ENCODE results near the gene RANBP17. TPM values are rescaled to one million over a fixed set of nuclear protein-coding genes. Genes with fewer than 3 reads are reported as not detected.

RANBP17 gene
- total and polyA plus RNA-seq, 4 experiments from 2014 or later: not detected

DNA sequence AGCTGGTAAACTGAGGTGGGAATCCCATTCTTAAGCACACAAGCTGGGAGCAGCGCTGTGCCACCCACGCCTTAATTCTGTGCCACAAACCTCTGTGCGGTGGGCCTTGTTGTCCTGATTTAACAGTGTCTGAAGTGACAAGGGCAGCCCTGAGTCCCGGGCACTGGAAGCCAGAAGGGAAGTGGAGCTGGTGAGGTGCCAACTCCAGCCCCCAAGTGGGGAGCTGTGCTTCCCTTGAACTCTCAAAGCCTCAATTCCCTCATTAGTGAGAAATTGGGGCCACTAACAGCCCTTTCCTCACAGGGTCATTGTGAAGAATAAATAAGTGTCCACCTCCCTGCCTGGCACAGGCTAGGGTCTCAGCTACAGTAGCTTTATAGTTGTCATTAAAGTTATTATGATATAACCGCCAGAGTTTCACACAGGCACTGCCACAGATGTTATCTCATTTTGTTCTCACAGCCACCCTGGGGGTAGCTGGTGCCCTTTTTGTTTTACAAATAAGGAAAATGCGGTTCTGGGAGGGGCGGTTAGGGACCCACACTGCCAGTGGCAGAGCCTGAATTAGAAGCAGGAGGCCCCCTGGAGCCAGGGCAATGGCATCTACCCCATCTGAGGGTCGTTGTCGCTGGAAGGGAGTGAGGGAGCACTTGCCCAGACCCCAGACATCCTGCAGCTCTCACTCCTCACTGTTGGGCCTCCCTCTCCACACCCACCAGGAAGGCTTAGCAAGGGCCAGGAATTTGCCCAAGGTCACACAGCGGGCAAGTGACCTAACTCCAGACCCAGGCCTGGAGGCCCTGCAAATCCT lies 445.2 kb downstream of the RANBP17 start:
- peaks cover 29% of the 10 kb centered on the region for H3K27me3 ChIP-seq (ENCODE audit: insufficient read depth, low read length)
- Mint-ChIP-seq H3K4me1 (peaks cover 5 to 19% (median 12%) of the 10 kb centered on the region in 4 donors), H3K36me3 (no peaks in the 10 kb centered on the region), H3K9me3 (peaks cover 0 to 1% (median 0%) of the 10 kb centered on the region in 8 donors), H3K4me3 (no peak overlapping the region), H3K27ac (no peak overlapping the region), H3K27me3 (peaks cover 35 to 50% of the 10 kb centered on the region in 2 donors)
- no peak for DNase-seq
- no peaks in the 10 kb centered on the region for H3K9me3 ChIP-seq (ENCODE audit: control insufficient read depth in 1 of 2, low read length in 2 of 2)
- H3K4me3 ChIP-seq (ENCODE audit: low read length in 2 of 2): no peak overlapping the region
- ChIA-PET POLR2A (ENCODE audit: partially characterized antibody) (no interaction called here), CTCF (ENCODE audit: partially characterized antibody) (no interaction called here)
- no peaks in the 10 kb centered on the region for H3K4me1 ChIP-seq (ENCODE audit: insufficient read depth, low read length)
- no peak overlapping the region for H3K27ac ChIP-seq (ENCODE audit: low read depth, low read length)
- H3K36me3 ChIP-seq (ENCODE audit: insufficient read depth, low read length): no peaks in the 10 kb centered on the region
- intact Hi-C loops (cut with micrococcal nuclease): no loop called here

DNA sequence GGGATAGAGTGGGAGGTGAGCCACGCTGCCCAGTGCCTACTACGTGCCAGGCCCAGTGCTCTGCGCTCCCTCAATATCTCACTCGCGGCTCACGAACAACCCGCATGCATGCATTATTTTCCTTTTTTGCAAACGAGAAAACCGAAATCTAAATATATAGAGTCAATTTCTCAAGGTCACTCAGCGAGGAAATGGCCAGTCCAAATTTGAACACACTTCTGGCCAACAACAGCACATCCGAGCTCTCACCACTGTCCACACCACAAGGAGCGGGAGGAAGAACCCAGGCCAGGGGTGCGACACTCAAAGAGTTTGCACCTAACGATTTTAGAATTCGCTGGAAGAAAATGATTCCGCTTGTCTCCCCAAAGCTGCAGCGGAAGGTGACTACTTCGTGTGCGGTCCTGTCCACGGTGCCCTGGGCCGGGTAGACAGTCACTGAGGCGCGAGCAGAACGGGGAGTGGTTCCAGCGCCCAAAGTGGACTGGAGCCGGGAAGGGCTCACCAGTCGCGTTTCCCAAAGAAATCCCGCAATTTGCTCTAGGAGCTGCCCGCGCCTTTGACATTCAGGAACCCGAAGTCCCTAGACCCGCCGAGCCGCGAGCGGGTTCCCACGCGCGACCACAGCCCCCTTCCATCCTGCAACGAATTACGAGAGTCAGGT lies 446.1 kb downstream of the RANBP17 start:
- Mint-ChIP-seq H3K4me3 (peak overlapping the region in 2 of 8 donors; percentile 41 to 59), H3K4me1 (peaks cover 7 to 25% (median 16%) of the 10 kb centered on the region in 4 donors), H3K36me3 (no peaks in the 10 kb centered on the region), H3K27ac (peak overlapping the region in 1 of 7 donors; percentile 89), H3K9me3 (peaks cover 0 to 2% (median 0%) of the 10 kb centered on the region in 8 donors), H3K27me3 (peaks cover 35 to 51% of the 10 kb centered on the region in 2 donors)
- no peak overlapping the region for H3K27ac ChIP-seq (ENCODE audit: low read depth, low read length)
- H3K4me3 ChIP-seq (ENCODE audit: low read length in 2 of 2): no peak overlapping the region
- no peaks in the 10 kb centered on the region for H3K36me3 ChIP-seq (ENCODE audit: insufficient read depth, low read length)
- no peaks in the 10 kb centered on the region for H3K4me1 ChIP-seq (ENCODE audit: insufficient read depth, low read length)
- H3K27me3 ChIP-seq (ENCODE audit: insufficient read depth, low read length): peaks cover 31% of the 10 kb centered on the region
- DNase-seq: no peak
- ChIA-PET POLR2A (ENCODE audit: partially characterized antibody) (no interaction called here), CTCF (ENCODE audit: partially characterized antibody) (no interaction called here)
- H3K9me3 ChIP-seq (ENCODE audit: control insufficient read depth in 1 of 2, low read length in 2 of 2): no peaks in the 10 kb centered on the region
- intact Hi-C loops (cut with micrococcal nuclease): no loop called here

DNA sequence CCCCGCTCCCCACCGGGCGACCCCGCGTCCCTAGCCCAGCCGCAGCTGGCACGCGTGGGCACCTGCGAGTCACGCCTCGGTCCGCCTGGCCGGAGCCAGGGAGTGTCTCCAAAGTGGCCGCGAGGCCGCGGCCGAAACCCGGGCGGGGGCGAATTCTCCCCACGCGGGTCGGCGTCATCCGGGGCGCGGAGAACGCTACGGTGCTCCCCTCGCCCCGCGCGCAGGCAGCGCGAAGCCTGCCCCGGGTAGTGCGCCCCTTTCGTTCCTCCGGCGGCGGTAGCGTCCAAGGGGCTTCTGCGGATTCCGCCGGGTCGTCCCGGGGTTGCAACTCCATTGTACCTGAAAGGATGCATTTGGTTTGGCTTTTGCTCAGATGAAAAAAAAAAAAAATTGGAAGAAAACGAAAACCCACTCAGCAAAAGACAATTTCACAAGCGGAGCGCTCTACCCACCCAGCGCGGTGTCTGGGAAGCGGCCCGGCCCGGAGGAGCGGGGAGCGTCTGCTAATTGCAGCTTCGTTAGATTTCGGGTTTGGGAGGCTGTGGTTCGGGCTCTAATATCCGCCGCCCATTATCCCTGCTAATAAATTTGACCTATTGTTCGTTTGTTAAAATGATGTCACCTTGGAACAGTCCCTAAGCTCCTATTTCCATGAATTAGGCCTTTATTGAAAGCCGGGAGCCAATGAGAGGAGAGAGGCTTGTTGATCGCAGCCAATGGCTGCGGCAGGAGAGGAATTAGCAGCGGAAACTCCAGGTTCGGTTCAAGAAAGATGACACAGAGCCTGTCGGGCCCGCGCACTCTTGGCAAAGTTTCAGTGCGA lies 446.8 kb downstream of the RANBP17 start, which contains the start of gene TLX3:
TSS of gene TLX3 (plus strand) at position 796 of the 823 bp plus-strand sequence. CDS start 118 bp downstream, outside the sequence.
- ChIA-PET CTCF (ENCODE audit: partially characterized antibody) (no interaction called here), POLR2A (ENCODE audit: partially characterized antibody) (no interaction called here)
- Mint-ChIP-seq H3K27ac (no peak within 1 kb of the TSS), H3K27me3 (peaks cover 40 to 55% of the 10 kb centered on the region in 2 donors), H3K36me3 (no peaks in the 10 kb centered on the region), H3K4me3 (peak within 1 kb of the TSS in 2 of 8 donors; percentile 41 to 50), H3K9me3 (peaks cover 0 to 3% (median 0%) of the 10 kb centered on the region in 8 donors), H3K4me1 (peaks cover 11 to 32% (median 21%) of the 10 kb centered on the region in 4 donors)
- Histone ChIP-seq H3K27me3 (ENCODE audit: insufficient read depth, low read length) (peaks cover 35% of the 10 kb centered on the region), H3K36me3 (ENCODE audit: insufficient read depth, low read length) (no peaks in the 10 kb centered on the region), H3K9me3 (ENCODE audit: control insufficient read depth in 1 of 2, low read length in 2 of 2) (no peaks in the 10 kb centered on the region), H3K27ac (ENCODE audit: low read depth, low read length) (no peak within 1 kb of the TSS), H3K4me3 (ENCODE audit: low read length in 2 of 2) (no peak within 1 kb of the TSS), H3K4me1 (ENCODE audit: insufficient read depth, low read length) (no peaks in the 10 kb centered on the region)
- intact Hi-C loops (cut with micrococcal nuclease): no loop called here
- no peak for DNase-seq

DNA sequence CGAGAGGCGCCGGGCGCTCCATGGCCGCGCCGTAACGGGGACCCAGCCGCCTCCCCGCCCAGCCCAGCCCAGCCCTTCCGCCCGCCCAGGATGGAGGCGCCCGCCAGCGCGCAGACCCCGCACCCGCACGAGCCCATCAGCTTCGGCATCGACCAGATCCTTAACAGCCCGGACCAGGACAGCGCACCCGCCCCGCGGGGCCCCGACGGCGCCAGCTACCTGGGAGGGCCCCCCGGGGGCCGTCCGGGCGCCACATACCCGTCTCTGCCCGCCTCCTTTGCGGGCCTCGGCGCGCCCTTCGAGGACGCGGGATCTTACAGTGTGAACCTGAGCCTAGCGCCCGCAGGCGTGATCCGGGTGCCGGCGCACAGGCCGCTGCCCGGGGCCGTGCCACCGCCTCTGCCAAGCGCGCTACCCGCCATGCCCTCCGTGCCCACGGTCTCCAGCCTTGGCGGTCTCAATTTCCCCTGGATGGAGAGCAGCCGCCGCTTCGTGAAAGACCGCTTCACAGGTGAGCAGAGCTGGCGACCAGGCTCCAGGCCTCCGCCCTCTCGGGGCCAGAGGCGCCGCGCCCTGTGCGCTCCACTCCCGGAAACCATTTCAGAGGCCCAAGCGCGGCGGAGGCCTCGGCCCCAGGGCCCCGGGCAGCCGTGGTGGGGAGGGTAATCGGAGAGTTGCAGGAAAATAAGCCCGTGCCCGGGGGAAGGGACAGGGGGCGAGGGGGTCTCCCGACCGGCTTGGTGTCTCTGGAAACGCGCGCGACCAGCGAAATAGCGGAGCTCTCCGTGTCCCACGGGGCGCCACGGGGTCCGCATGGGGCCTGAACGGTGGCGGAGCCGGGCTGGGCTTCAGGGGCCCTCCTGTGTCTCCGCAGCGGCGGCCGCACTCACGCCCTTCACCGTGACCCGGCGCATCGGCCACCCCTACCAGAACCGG lies 447.7 kb downstream of the RANBP17 start:
- ChIA-PET POLR2A (ENCODE audit: partially characterized antibody) (no interaction called here), CTCF (ENCODE audit: partially characterized antibody) (no interaction called here)
- no peak for DNase-seq
- H3K4me3 Mint-ChIP-seq: no peak overlapping the region
- H3K36me3 Mint-ChIP-seq: no peaks in the 10 kb centered on the region
- H3K27ac ChIP-seq (ENCODE audit: low read depth, low read length): no peak overlapping the region
- no peaks in the 10 kb centered on the region for H3K9me3 ChIP-seq (ENCODE audit: control insufficient read depth in 1 of 2, low read length in 2 of 2)
- H3K27ac Mint-ChIP-seq: no peak overlapping the region
- H3K4me3 ChIP-seq (ENCODE audit: low read length in 2 of 2): no peak overlapping the region
- peaks cover 13 to 38% (median 26%) of the 10 kb centered on the region in 4 donors for H3K4me1 Mint-ChIP-seq
- H3K27me3 ChIP-seq (ENCODE audit: insufficient read depth, low read length): peaks cover 31% of the 10 kb centered on the region
- H3K27me3 Mint-ChIP-seq: peaks cover 36 to 57% of the 10 kb centered on the region in 2 donors
- peaks cover 0 to 3% (median 0%) of the 10 kb centered on the region in 8 donors for H3K9me3 Mint-ChIP-seq
- intact Hi-C loops (cut with micrococcal nuclease): no loop called here
- H3K36me3 ChIP-seq (ENCODE audit: insufficient read depth, low read length): no peaks in the 10 kb centered on the region
- no peaks in the 10 kb centered on the region for H3K4me1 ChIP-seq (ENCODE audit: insufficient read depth, low read length)

DNA sequence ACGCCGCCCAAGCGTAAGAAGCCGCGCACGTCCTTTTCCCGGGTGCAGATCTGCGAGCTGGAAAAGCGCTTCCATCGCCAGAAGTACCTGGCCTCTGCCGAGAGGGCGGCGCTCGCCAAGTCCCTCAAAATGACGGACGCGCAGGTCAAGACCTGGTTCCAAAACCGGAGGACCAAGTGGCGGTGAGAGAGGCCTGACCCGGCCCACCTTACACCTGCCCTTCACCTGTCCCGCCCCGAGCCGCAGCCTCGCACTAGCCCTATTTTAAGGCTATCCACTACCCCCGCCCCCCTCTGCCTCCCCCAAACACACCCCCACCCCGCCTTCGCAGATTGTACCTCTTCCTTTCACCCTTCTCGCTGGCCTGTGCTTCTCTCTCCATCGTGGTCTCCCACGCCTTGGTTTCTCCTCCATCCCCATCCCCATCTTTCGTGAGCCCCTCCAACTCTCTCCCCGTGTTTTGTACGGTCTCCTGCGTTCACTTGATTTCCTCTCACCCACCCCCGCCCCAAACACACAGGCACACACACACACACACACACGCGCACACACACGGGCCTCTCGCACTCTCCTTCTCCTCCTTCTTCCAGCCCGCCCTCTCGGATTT lies 448.5 kb downstream of the RANBP17 start:
- H3K9me3 Mint-ChIP-seq: peaks cover 0 to 3% (median 0%) of the 10 kb centered on the region in 8 donors
- no peaks in the 10 kb centered on the region for H3K36me3 Mint-ChIP-seq
- no peak overlapping the region for H3K27ac Mint-ChIP-seq
- no peaks in the 10 kb centered on the region for H3K4me1 ChIP-seq (ENCODE audit: insufficient read depth, low read length)
- peaks cover 36 to 50% of the 10 kb centered on the region in 2 donors for H3K27me3 Mint-ChIP-seq
- peaks cover 26% of the 10 kb centered on the region for H3K27me3 ChIP-seq (ENCODE audit: insufficient read depth, low read length)
- no peaks in the 10 kb centered on the region for H3K36me3 ChIP-seq (ENCODE audit: insufficient read depth, low read length)
- intact Hi-C loops (cut with micrococcal nuclease): no loop called here
- H3K4me3 ChIP-seq (ENCODE audit: low read length in 2 of 2): no peak overlapping the region
- H3K27ac ChIP-seq (ENCODE audit: low read depth, low read length): no peak overlapping the region
- no peak for DNase-seq
- POLR2A ChIA-PET (ENCODE audit: partially characterized antibody): no interaction called here
- H3K4me3 Mint-ChIP-seq: peak overlapping the region in 3 of 8 donors; percentile 15 to 68 (median 58)
- H3K9me3 ChIP-seq (ENCODE audit: control insufficient read depth in 1 of 2, low read length in 2 of 2): no peaks in the 10 kb centered on the region
- peaks cover 13 to 38% (median 26%) of the 10 kb centered on the region in 4 donors for H3K4me1 Mint-ChIP-seq
- CTCF ChIA-PET (ENCODE audit: partially characterized antibody): no interaction called here

DNA sequence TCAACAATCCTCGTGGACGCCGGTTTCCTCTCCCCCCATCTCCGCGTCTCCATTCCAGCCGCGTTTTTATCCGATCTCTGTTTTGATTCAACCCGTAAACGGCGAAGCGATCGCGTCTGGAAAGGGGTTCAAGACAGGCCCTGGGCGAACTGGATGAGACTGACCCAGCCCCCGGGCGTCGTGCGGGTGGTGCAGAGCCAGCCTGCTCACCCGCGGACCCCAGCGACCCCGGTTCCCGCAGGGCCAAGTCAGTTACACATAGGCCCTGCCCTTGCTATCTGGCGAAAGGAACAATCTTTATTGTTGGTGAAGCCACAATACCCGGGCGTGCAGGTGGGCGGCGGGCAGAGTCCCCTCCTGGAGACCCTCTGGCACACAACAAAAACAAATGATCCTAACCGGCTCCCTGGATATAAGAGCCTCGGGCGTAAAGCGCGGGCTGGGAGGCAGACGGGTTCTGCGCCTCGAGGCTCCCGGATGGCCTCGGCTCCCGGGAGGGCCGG lies 449.1 kb downstream of the RANBP17 start:
- ChIA-PET POLR2A (ENCODE audit: partially characterized antibody) (no interaction called here), CTCF (ENCODE audit: partially characterized antibody) (no interaction called here)
- Histone ChIP-seq H3K4me1 (ENCODE audit: insufficient read depth, low read length) (no peaks in the 10 kb centered on the region), H3K4me3 (ENCODE audit: low read length in 2 of 2) (no peak overlapping the region), H3K36me3 (ENCODE audit: insufficient read depth, low read length) (no peaks in the 10 kb centered on the region), H3K27me3 (ENCODE audit: insufficient read depth, low read length) (peaks cover 30% of the 10 kb centered on the region), H3K27ac (ENCODE audit: low read depth, low read length) (no peak overlapping the region), H3K9me3 (ENCODE audit: control insufficient read depth in 1 of 2, low read length in 2 of 2) (no peaks in the 10 kb centered on the region)
- no peak for DNase-seq
- intact Hi-C loops (cut with micrococcal nuclease): no loop called here
- Mint-ChIP-seq H3K36me3 (no peaks in the 10 kb centered on the region), H3K9me3 (peaks cover 0 to 3% (median 0%) of the 10 kb centered on the region in 8 donors), H3K27me3 (peaks cover 34 to 49% of the 10 kb centered on the region in 2 donors), H3K4me3 (peak overlapping the region in 3 of 8 donors; percentile 15 to 68 (median 58)), H3K4me1 (peaks cover 13 to 40% (median 26%) of the 10 kb centered on the region in 4 donors), H3K27ac (no peak overlapping the region)
